ENCODE measurements around the gene WNT3. TPM values are rescaled to one million over a fixed set of nuclear protein-coding genes. Genes with fewer than 3 reads are reported as not detected.

Gene WNT3, protein sequence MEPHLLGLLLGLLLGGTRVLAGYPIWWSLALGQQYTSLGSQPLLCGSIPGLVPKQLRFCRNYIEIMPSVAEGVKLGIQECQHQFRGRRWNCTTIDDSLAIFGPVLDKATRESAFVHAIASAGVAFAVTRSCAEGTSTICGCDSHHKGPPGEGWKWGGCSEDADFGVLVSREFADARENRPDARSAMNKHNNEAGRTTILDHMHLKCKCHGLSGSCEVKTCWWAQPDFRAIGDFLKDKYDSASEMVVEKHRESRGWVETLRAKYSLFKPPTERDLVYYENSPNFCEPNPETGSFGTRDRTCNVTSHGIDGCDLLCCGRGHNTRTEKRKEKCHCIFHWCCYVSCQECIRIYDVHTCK
- 0.92 TPM for total RNA-seq
- long read RNA-seq, partial matches to known transcripts = 1 of 2 reads
- long read RNA-seq, other reads (novel, unspliced or antisense) = 1 of 2 reads

- intact Hi-C loops (cut with micrococcal nuclease) = no loop called here
- DNase-seq (peak; percentile 44), ATAC-seq (no peak)
Observed at GRCh38 chr17:46818316-46818928, at the start of gene WNT3. TSS of gene WNT3 (minus strand) at chr17:46818692. CDS start at chr17:46818597, 95 bp downstream.

DNA sequence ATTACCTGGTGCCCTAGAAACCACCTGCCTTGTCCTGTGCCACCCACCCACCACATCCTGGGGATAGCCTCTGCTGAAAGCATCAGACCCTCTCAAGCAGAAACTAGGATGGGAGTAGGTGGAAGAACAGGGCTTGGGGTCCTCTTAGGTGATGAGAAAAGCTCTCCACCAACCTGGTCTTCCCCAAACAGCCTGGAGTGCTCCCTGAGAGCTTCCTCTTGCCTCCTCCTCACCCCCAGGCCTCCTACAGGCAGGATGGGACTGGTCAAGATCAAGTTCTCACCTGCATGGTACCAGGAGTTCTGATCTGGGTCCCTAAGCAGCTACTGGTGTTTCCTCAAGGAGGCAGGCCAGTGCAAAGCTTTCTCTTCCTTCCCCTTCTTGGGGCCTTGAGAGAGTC is 48.3 kb upstream of the WNT3 start:
- ATAC-seq = no peak
- no peak for DNase-seq
- intact Hi-C loops (cut with micrococcal nuclease) = no loop called here

GRCh38 chr17:46866325-46866724 is 47.8 kb upstream of the WNT3 start:
- ATAC-seq (no peak), DNase-seq (no peak)
- intact Hi-C loops (cut with micrococcal nuclease) = no loop called here

GRCh38 chr17:46865100-46865499 is 46.6 kb upstream of the WNT3 start:
- intact Hi-C loops (cut with micrococcal nuclease) = no loop called here
- no peak for ATAC-seq

GRCh38 chr17:46863383-46864121 is 45.1 kb upstream of the WNT3 start:
- DNase-seq = no peak
- no peak for ATAC-seq
- intact Hi-C loops (cut with micrococcal nuclease) = no loop called here

More at GRCh38 chr17:46865100-46865499, 46.6 kb upstream of the WNT3 start:
- no peak for DNase-seq

GRCh38 chr17:46862949-46863348 is 44.5 kb upstream of the WNT3 start:
- DNase-seq (no peak), ATAC-seq (no peak)
- intact Hi-C loops (cut with micrococcal nuclease) = no loop called here

GRCh38 chr17:46859996-46860395 is 41.5 kb upstream of the WNT3 start:
- DNase-seq = no peak
- intact Hi-C loops (cut with micrococcal nuclease) = no loop called here
- no peak for ATAC-seq

GRCh38 chr17:46857600-46857999 is 39.1 kb upstream of the WNT3 start:
- intact Hi-C loops (cut with micrococcal nuclease) = no loop called here
- ATAC-seq = no peak
- no peak for DNase-seq

DNA sequence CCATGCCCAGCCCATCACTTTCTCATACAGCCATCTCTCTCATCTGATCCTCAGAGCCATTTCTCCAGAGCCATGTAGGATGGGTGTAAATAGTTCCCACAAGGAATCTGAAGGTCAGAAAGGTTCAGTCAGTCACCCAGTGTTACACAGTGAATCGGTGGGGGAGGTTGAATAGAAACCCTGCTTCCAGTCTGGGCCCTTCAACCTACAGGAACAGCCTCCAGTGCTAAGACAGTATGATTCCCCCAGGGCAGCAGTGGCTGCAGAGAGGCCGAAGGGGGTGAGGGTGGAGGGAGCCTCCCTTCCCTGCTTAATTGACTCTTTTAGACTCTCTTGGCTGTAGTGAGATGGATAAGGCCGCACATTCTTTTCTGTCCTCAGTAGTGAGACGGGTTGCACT is 36.5 kb upstream of the WNT3 start:
- intact Hi-C loops (cut with micrococcal nuclease) = no loop called here
- ATAC-seq = no peak
- no peak for DNase-seq

- no peak for DNase-seq
- intact Hi-C loops (cut with micrococcal nuclease) = no loop called here
Observed at GRCh38 chr17:46854515-46854914, 36.0 kb upstream of the WNT3 start.

DNA sequence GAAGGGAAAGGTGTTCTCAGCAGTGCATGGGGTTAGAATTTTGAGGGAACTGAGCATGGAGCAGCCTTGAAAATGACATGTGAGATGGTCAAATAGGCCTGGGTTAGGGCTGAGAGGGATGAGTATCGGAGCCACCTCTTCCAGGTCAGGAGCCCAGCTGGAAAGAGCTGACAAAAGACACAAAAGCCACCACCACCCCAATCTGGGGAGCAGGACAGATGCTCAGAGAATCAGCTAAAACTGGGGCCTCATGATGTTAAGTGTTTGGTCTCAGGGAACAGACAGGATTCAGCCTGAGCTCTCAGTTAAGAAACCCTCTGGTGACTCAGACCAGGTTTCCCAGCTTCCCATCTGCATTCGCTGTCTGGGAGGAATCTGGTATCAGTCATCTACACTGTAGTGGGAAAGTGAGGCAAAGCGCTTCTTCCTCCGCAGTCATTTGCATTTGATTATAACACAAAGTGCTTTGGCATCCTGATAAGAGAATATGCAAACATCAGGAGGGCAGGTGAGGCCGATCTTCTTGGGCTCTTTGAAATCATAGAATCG is 35.5 kb upstream of the WNT3 start:
- DNase-seq = no peak
- intact Hi-C loops (cut with micrococcal nuclease) = no loop called here
- no peak for ATAC-seq

More at GRCh38 chr17:46854515-46854914, 36.0 kb upstream of the WNT3 start:
- no peak for ATAC-seq

DNA sequence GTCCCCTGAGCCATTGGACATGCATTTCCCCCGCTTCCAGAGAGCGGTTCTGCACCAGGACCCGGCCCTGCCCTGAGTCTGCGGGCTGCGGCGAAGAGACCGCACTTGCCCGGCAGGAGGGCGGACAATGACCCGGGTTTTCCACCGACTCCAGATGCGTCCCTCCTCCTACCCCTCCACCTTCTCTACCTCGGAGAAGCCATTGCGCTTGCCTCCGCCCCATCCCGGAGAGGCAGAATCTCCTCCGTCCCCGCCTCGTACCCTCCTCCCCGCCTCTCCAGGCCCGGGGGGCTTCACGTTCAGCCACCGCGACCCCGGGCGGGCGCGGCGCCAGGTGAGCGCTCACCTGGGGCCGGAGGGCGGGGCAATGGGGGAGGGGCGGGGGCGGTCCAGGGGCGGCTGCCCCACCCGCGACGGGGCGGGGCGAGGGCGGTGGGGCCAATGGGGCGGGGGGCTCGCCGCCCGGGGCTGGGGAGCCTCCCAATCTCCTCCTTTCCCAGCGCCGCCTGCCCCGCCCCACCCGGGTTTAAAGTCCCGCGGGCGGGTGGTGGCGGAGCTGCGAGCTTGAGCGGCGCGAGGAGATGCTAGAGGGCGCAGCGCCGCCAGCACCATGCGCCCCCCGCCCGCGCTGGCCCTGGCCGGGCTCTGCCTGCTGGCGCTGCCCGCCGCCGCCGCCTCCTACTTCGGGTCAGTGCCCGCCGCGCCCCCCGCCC is 32.7 kb upstream of the WNT3 start, which contains the start of gene WNT9B:
Gene WNT9B, plus strand, starts transcription at position 555 of the 713 bp plus-strand sequence. Its CDS starts 56 bp downstream, at position 611.
- DNase-seq (peak; percentile 38), ATAC-seq (peak; percentile 60)
- intact Hi-C loops (cut with micrococcal nuclease) = no loop called here

- intact Hi-C loops (cut with micrococcal nuclease) = no loop called here
- DNase-seq = no peak
- ATAC-seq = no peak
Observed at GRCh38 chr17:46850688-46851028, 32.2 kb upstream of the WNT3 start.

- DNase-seq (no peak), ATAC-seq (no peak)
- intact Hi-C loops (cut with micrococcal nuclease) = loop anchor here (10.0 kb wide), 1 partner anchor 76 kb away; the partner anchor contains the start of gene GOSR2
Observed at GRCh38 chr17:46848534-46848933, 30.0 kb upstream of the WNT3 start.

- no peak for DNase-seq
- no peak for ATAC-seq
- intact Hi-C loops (cut with micrococcal nuclease) = loop anchor here (10.0 kb wide), 1 partner anchor 77 kb away; the partner anchor contains the start of gene GOSR2
Observed at GRCh38 chr17:46847204-46848191, 29.0 kb upstream of the WNT3 start.

DNA sequence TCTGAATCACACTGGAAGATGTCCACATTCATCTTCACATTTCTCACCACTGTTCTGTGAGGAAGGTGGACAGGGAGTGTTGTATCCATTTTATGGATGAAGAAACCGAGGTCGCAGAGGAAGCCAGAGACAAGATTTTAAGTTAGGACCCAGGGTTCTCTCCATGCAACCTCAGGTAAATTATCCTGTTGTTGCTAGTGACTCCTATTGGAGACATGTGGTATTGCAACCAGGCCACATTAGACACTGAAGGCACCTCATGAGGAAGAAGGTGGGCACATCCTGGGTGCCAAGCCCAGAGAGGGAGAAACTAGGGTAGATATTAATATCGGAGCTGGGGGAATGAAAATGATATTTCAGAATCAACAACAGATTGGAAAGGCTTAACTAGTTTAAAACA is 24.3 kb upstream of the WNT3 start:
- intact Hi-C loops (cut with micrococcal nuclease) = loop anchor here (10.0 kb wide), 1 partner anchor 82 kb away; the partner anchor contains the start of gene GOSR2
- DNase-seq = no peak
- no peak for ATAC-seq

- ATAC-seq (peak; percentile 66), DNase-seq (peak; percentile 50)
- intact Hi-C loops (cut with micrococcal nuclease) = loop anchor here (10.0 kb wide), 1 partner anchor 83 kb away; the partner anchor contains the start of gene GOSR2
Observed at GRCh38 chr17:46841561-46842379, 23.3 kb upstream of the WNT3 start.

All from left ventricle myocardium superior (tissue), 1 donor.